Measurements from ENCODE around the gene EVI5L.

EVI5L gene

GRCh38 chr19:7818806-7819205 lies 11.2 kb upstream of the EVI5L start:
- DNase-seq, result no peak

- no peak for DNase-seq
Observed at GRCh38 chr19:7819337-7819736, 10.7 kb upstream of the EVI5L start.

- DNase-seq, result no peak
Observed at GRCh38 chr19:7820588-7820987, 9.4 kb upstream of the EVI5L start.

- no peak for DNase-seq
Observed at GRCh38 chr19:7822910-7823515, 7.0 kb upstream of the EVI5L start.

GRCh38 chr19:7823686-7824301 lies 6.2 kb upstream of the EVI5L start:
- DNase-seq, result no peak

- DNase-seq, result no peak
Observed at GRCh38 chr19:7829166-7829520, 875 bp upstream of the EVI5L start.

- no peak for DNase-seq
Observed at GRCh38 chr19:7830272-7830771, 304 bp downstream of the EVI5L start.

GRCh38 chr19:7830823-7831222 lies 805 bp downstream of the EVI5L start:
- no peak for DNase-seq

GRCh38 chr19:7831452-7831851 lies 1.4 kb downstream of the EVI5L start:
- no peak for DNase-seq

- no peak for DNase-seq
Observed at GRCh38 chr19:7832009-7832408, 2.0 kb downstream of the EVI5L start.

- no peak for DNase-seq
Observed at GRCh38 chr19:7832781-7833180, 2.8 kb downstream of the EVI5L start.

GRCh38 chr19:7833225-7834099 lies 3.4 kb downstream of the EVI5L start:
- DNase-seq, result no peak

GRCh38 chr19:7839476-7839875 lies 9.5 kb downstream of the EVI5L start:
- DNase-seq, result no peak

- no peak for DNase-seq
Observed at GRCh38 chr19:7840629-7841028, 10.6 kb downstream of the EVI5L start.

GRCh38 chr19:7841751-7842660 lies 12.0 kb downstream of the EVI5L start:
- no peak for DNase-seq

- DNase-seq, result no peak
Observed at GRCh38 chr19:7842661-7843294, 12.8 kb downstream of the EVI5L start.

GRCh38 chr19:7843521-7843920 lies 13.5 kb downstream of the EVI5L start:
- DNase-seq, result no peak

GRCh38 chr19:7844405-7844804 lies 14.4 kb downstream of the EVI5L start:
- DNase-seq, result no peak

GRCh38 chr19:7844951-7845350 lies 14.9 kb downstream of the EVI5L start:
- no peak for DNase-seq

GRCh38 chr19:7845390-7846154 lies 15.6 kb downstream of the EVI5L start:
- no peak for DNase-seq

GRCh38 chr19:7846155-7846646 lies 16.2 kb downstream of the EVI5L start:
- no peak for DNase-seq

All from suppressor macrophage treated with lipopolysaccharide for 4 hours (primary cell).